HG02588 (cell line): ENCODE measurements around the gene ADGRA1.
"Not testable (repeated sequence)": the region's sequence is repeated elsewhere in the genome, so short reads cannot be mapped to it uniquely, and the experiment has no call there.

Source experiments
- ATAC-seq: cut with Tn5 transposase; IDR thresholded peaks from one replicate; pipeline ENCODE4 v1.9.1; 2021; ENCODE audit warnings: mild to moderate bottlenecking, moderate library complexity; ENCODE audit not compliant: unreplicated experiment

The ADGRA1 gene

DNA sequence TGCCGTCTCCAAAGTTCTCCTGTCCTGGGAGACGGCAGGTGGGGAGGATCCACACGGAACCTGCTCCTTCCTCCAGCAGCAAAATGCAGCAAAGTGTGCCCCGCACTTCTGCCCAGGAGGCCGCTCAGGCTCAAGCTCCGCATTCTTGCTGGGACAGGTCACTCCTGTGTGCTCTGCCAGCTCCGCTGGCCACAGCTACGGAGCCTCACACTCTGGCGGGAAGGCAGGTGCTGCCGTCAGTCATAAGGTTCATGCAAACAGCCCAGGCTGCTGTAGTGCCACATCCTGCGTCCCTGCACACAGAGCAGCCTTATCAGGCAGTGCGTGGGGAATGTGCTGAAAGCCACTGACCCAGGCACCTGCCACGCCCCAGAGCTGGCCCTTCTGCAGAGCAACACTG is 22.4 kb downstream of the ADGRA1 start:
- ATAC-seq = no peak

DNA sequence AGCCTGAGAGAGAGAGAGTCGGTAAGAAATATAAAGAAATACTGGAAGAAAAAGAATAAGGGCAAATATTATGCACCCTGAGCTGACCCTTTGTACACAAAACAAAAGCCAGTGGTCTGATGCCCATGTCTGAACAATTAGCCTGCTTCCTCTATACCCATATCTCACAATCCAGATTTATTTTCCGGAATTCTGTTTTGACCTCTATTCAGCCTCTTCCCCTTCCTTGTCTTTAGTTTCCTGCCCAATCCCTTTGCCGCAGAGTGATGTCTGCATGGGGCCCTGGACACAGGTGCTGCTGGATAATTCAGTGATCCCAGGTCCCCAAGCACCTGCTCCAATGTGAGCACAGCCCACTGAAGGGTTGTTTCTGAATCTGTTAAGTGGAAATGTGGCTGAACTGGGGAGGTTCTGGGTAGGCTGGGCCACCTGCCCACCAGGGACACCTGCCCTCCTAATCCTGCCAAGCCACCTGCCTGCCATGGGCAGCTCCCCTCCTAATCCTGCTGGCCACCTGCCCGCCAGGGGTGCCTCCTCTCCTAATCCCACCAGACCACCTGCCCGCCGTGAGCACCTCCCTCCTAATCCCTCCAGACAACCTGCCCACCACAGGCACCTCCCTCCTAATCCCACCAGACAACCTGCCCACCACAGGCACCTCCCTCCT is 23.0 kb downstream of the ADGRA1 start:
- no peak for ATAC-seq

DNA sequence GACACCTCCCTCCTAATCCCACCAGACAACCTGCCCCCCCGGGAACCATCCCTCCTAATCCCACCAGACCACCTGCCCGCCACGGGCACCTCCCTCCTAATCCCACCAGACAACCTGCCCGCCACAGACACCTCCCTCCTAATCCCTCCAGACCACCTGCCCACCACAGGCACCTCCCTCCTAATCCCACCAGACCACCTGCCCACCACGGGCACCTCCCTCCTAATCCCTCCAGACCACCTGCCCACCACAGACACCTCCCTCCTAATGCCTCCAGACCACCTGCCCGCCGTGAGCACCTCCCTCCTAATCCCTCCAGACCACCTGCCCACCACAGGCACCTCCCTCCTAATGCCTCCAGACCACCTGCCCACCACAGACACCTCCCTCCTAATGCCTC is 23.9 kb downstream of the ADGRA1 start:
- not testable (repeated sequence) for ATAC-seq

DNA sequence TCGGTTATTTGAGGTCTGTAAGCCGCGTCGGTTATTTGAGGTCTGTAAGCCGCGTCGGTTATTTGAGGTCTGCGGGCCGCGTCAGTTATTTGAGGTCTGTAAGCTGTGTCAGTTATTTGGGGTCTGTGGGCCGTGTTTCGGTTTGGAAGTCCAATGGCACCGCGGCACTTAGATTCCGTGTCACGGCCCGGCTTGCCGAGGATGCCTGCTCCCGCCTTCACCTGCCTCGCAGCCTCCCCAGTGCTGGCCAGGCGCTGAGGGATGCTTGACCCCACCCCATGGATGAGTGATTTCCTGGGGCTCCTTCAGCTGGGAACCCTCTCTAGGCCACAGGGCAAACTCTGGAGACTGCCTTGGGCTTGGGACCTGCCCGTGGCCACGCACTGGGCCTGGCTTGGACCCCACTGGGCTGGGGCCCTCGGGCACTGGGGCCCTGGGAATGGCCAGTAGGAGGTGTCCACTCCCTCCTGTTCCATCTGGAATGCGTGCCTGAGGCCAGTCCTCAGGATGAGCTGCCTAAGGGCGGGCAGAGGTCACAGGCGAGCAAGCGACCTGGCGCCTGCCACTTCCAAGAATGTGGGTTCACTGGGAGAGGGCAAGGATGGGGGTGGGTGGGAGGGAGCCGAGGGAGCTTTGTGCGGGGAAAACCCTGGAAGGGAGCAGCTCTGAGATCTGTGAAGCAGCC is 25.6 kb downstream of the ADGRA1 start:
- ATAC-seq = no peak

DNA sequence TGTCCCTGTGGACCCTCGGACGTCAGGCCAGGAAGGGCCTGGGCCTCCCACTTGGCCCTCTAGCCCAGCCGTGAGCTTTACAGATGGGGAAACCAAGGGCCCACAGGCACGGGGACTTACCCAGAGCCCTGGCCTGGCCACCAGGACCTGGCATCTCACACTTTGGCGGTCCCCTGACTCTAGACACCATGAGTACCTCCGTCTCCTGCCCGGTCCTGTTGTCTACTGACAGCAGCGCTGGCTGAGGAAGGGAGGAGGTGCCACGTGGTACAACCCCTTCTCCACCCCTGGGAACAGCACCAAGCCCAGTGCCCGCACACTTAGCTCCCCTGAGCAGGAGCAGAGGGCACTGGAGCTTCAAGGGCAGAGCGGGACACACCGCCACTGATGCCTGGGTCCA is 26.1 kb downstream of the ADGRA1 start:
- ATAC-seq = no peak

DNA sequence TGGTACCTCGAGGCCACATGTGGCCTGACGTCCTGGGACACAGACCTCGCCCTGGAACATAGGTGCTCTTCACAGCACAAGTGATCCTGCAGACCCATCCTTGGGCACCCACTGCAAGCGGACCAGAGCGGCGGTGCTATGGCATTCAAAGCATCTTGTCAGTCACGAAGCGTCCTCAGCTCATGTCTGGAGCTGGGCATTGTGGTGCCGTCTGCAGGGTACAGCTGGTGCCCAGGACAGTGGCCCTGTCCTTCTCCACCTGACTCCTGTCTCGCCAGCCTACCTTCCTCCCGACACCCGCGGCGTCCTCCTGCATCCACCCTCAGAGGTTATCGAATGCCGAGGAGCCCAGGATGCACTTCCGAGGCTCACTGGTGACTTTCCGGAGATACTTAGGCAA is 26.5 kb downstream of the ADGRA1 start:
- no peak for ATAC-seq

DNA sequence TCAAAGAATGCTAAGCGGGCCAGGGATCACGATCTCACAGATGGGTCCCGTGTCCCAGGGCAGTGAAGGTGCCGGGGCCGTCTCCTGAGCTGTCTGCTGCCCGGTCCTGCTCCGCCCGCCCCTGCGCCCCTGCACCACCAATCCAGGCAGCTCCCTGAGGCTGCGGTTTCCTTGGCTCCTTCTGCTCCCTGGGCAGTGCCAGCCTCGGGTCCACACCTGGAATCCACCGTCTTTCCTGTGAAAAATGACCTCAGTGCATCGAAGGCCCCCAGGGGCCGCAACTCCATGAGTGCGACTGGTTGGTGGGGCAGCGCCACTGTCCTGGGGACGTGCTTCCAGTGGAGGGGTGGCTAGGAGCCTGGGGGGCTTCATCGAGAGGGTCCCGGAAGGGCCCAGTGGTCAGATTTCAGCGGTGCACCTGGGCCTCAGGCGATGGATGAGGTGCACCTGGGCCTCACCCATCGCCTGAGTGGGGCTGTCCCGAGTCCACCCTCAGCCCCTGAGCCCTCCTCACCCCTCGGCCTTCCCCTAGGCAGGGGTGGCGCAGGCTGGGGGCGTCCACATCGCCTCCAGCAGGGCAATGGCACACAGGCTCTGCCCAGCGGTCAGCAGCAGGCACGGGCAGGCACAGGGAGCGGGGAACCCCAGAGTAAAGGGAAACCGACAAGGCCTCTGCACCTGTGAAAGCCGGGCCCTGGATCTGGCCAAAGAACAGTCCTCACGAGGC is 27.2 kb downstream of the ADGRA1 start:
- ATAC-seq = no peak

DNA sequence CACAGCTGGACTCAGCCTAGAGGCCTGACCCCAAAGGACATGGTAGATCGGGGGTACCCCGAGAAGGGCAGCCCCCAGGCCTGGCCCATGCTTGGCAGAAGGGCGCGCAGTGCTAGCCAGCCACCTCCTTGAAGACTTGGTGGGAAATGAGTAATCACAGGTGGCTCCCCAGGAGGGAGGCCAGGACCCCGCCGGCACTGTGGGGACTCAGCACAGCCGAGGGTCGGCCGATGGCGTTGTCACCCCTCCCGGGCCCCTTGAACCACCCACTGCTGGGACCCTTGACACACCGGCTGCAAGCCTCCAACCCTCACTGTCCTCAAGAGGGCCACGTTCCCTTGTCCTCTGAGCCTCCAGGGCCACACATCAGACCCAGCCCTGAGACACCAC is 27.7 kb downstream of the ADGRA1 start:
- no peak for ATAC-seq

DNA sequence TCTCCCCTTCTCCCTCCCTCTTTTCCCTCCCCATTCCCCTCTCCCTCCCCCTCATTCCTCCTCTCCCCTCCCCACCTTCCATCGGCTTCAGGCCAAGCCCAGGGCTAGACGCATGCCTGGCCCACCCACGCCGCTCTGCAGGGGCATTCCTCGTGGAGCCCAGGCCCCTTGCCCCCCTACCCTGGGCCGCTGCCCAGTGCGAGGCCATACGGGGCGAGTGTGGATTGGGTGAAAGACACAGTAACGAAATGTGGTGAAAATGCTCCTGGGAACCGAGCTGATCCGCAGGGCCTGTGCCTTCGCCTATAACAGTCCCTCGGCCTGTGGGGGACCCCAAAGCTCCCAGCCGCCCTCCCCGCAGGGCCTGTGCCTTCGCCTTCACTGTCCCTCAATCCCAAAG is 28.3 kb downstream of the ADGRA1 start:
- ATAC-seq = no peak

DNA sequence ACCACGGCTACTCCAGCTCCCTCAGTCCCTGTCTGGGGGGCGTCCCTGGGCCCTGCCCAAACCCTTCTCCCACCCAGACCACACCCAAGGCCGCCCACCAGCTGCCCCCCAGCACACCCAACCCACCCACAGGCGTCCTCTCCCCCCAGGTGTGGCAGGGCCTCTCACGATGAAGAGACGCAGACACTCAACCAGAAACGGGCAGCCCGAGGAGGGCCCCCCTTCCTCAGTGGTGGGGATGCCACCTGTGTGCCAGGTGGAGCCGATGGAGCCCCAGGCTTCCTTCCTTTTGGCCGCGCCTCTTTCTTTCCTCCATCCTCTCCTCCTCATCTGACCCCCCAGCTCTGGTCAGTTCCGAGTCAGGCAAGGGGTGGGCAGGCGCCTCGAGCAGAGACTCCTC is 28.7 kb downstream of the ADGRA1 start:
- no peak for ATAC-seq

DNA sequence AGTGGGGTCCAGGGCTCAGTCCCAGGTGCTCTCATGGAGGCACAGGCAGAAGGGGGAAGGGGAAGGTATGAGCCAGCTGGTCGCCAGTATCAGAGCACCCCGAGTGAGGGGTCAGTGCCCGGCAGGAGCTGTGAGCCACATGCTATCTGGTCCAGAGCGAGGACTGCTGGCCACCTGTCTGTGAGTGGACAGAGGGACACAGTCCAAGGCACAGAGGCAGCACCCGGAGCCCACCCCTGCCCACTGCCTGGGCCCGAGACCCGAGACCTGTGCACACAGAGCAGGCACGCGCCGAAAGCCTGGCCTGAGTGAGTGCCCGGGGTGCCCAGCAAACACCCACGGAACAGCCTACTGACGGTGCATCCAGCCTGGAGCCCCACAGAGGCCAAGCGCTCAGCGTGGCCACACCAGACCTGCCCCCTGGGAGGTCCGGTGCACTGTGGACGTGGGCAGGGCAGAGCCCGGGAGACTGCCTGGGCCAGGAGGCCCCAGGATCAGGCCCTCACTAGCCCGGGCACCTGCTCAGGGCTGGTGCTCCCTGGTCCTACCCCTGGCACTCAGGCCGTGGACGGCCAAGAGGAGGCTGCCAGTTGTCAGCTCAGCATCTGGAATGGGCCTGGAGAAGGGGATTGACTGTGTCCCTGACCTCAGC is 29.4 kb downstream of the ADGRA1 start:
- no peak for ATAC-seq

DNA sequence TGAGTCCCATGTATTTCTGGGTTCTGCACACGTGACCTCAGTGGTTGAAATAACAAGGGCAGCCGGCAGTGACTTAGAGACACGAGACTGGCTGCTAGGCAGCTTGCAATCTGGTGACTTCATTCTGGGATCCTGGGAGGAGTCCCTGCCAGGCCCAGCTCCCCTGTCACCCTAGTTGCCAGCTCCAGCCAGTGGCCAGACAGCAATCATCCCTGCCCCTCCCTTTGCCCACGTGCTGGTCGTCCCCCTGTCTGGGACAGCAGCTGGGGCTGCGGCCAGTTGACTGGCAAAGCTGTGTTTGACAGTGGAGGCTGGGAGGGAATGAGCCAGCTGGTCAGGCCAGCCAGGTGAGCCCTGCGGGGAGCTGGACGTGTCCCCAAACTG is 30.0 kb downstream of the ADGRA1 start:
- ATAC-seq = no peak

DNA sequence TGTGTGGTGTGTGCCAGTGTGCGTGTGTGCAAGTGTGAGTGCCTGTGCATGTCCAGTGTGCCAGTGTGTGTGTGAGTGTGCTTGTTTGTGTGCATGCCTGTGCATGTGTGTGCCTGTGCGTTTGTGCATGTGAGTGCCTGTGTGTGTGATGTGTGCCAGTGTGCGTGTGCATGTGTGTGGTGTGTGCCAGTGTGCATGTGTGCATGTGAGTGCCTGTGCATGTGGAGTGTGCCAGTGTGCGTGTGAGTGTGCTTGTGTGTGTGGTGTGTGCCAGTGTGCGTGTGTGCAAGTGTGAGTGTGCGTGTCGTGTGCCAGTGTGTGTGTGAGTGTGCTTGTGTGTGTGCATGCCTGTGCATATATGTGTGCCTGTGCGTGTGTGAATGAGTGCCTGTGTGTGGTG is 33.8 kb downstream of the ADGRA1 start:
- no peak for ATAC-seq

DNA sequence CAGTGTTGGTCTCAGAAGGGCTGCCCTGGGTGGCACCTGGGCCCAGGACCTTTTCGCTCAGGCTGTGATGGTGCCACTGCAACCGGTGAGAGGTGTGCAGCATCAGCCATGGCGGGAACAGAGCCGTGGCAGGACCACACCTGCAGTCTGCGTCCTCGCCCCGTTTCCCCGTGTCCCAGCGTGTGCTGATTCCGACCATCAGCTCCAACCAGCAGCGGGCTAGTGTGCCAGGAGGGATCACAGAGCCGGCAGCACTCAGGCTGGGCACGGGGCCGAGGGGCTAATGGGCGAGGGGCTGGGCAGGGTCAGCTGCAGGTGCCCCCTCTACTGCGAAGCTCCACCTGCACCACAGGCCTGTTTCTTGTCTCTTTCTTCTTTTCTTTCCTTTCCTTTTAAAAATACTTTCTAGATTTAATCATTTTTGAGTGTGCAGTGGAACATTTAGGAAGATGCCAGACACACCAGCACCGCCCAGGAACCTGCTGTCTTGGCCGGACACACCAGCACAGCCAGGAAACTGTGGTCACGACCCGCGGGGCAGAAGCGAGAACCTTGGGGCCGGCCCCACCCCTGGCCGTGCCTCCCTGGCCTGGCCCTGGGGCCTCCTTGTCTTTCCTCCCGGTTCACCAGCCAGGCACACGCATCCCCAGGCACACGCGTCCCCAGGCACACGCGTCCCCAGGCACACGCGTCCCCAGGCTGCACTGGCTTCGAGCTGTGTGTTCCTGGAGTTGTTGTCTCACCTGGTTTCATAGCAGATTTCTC is 34.6 kb downstream of the ADGRA1 start:
- no peak for ATAC-seq

DNA sequence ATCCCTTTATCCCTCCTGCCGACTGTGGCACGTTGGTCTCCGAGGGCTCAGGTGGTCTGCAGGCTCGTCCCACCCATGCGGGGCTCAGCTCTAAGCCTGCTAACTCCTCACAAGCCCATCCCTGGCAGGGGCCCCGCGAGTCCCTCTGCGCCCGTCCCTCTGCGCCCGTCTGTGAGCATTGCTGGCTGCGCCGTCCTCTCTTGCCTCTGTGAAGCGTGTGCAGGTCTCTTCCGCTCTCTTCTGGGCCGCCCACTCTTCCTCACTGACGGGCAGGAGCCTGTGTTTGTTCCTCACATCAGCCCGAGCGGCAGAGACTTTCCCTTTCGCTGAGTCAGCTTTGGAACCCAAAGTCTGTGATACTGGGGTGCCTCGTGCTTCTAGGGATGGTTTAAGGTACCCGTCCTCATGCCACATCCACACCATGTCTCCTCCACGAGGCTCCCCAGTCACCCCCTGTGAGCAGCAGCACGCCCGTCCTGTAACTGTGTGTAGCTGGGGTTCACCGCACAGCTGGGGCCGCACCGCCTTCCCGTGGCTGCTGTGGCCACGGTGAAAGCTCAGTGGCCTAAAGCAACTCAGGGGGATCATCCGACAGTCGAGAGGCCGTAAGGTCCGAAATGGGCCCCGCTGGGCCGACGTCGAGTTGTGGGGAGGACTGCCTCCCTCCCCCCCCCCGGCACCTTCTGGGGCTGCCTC is 35.5 kb downstream of the ADGRA1 start:
- ATAC-seq = no peak

DNA sequence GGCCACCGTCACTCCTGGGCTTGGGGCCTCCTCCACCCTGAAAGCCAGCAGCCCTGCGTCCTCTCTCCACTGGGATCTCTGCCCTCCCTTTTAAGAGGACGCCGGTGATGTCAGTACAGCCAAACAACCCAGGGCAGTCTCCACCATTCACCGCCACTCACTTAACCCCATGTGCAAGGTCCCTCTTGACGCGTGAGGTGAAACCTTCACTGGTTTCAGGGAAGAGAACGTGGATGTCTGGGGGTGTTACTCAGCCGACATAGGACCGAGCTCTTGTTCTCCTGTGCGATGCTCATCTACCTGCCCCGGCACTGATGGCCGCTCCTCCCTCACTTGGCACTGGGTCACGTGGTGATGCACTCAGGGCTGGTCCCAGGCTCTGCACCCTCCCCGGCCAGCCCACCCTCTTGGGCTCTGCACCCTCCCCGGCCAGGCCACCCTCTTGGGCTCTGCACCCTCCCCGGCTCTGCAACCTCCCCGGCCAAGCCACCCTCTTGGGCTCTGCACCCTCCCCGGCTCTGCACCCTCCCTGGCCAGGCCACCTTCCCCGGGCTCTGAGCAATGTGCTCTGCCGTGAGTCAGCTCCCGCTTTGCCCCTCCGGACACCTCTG is 36.1 kb downstream of the ADGRA1 start:
- ATAC-seq = no peak

DNA sequence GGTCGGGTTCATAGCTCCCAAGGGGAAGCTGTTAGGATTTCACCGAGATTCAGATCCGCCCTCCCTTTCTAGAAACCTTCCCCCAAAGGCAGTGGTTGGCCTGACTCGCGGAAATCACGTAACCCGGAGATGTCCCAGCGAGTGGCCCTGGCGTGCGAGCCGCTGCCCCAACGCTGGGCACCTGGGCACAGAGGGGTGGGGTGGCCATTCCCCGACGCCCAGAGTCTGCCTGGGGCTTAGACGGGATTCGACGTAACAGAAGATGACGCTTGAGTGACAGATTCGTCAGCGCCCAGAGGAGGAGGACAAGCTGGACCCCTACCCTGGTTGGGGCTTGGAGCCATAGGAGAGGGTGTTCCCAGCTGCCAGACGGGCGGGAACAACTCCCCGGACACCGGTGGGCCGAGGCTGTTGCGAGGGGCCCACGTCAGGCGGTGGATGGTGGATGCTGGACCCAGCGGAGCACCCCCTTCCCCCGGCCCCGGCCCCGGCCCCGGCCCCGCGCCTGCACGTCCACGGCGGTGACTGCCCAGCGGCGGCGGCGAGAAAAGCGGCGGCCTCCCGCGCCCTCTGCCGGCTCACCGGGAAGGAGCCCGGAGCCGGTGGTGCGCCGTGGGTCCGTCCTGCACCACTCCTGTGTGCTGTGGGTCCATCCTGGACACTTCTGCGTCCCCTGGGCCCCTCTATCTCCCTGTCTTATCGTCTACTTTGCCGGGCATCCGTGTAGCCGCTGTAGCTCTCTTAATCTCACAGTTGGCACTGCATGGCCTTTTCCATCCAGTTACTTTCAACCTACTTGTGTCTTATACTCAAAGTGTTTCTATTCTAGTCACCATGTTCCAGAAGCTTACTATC is 36.9 kb downstream of the ADGRA1 start:
- no peak for ATAC-seq

DNA sequence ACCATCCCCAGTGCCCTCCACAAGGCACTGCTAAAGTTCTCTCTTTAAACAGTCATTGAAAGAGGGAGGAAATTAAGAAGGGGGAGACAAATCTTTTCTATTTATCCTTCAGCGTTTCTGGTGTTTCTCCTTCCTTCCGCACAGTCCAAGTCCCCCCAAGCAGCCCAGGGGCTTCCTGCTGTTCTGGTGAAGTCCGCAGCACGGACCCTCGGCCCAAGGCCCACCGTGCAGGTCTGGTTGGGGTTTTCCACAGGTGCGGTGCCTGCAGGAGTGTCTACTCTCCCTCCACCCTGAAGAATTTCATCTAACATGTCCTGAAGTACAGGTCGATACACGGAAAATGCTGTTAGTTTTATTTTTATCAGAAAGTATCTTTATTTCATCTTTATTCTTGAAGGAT is 38.2 kb downstream of the ADGRA1 start:
- no peak for ATAC-seq
